GM12878 (cell line): ENCODE results near the gene SLC2A9.

Source experiments
- BRCA1 ChIP-seq: IDR thresholded peaks from 2 replicates; pipeline ENCODE4 v1.6.1; 2011; ENCODE audit warnings: low read depth, low read length, improper control_type of control experiment
- CBX5 ChIP-seq: sonication (generic); IDR thresholded peaks from 2 replicates; pipeline ENCODE4 v1.6.1; 2016; ENCODE audit warnings: low read depth, moderate library complexity, mild to moderate bottlenecking, inconsistent platforms
- CHD1 ChIP-seq: IDR thresholded peaks from 2 replicates; pipeline ENCODE4 v1.6.1; 2012; ENCODE audit warnings: low read depth, low read length, improper control_type of control experiment
- POLR2AphosphoS2 ChIP-seq: IDR thresholded peaks from 2 replicates; pipeline ENCODE4 v1.6.1; 2011; ENCODE audit warnings: low read depth, mild to moderate bottlenecking, low read length, improper control_type of control experiment, moderate library complexity
- TF ChIP-seq, protein P1 (sequence below), 3 experiments: IDR thresholded peaks in 2 of 3; conservative IDR thresholded peaks in 1 of 3; 2 replicates each; pipeline ENCODE4 v1.5.1; 2011; ENCODE audit warnings: low read depth in 3 of 3, low read length in 3 of 3, mild to moderate bottlenecking in 3 of 3, control low read depth in 2 of 3, moderate library complexity in 2 of 3, inconsistent platforms in 1 of 3, mixed read lengths in 1 of 3; ENCODE audit not compliant: control insufficient read depth in 2 of 3, insufficient read depth in 1 of 3; ENCODE audit errors: extremely low read depth in 1 of 3

DNA sequence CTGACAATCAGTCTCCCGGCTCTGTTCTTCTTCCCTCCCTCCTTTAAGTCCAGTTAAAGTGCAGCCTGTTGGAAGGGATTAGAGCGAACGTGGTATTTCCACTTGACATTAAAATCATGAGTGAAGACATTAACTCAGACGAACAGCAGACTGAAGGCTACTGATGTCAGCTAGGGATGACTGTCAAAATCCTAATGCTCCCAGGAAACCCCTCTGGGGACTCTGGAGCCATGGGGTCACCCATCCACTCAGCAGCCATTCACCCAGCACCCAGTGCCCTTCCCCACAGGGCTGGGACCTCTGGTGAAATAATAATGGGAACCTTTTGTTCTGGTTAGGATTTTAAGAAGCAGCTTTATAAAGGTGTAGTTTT, 126.0 kb downstream of the SLC2A9 start:
- TF ChIP-seq POLR2AphosphoS2 (no peak), BRCA1 (no peak), CBX5 (no peak), CHD1 (no peak)
- TF ChIP-seq, protein P1, sequence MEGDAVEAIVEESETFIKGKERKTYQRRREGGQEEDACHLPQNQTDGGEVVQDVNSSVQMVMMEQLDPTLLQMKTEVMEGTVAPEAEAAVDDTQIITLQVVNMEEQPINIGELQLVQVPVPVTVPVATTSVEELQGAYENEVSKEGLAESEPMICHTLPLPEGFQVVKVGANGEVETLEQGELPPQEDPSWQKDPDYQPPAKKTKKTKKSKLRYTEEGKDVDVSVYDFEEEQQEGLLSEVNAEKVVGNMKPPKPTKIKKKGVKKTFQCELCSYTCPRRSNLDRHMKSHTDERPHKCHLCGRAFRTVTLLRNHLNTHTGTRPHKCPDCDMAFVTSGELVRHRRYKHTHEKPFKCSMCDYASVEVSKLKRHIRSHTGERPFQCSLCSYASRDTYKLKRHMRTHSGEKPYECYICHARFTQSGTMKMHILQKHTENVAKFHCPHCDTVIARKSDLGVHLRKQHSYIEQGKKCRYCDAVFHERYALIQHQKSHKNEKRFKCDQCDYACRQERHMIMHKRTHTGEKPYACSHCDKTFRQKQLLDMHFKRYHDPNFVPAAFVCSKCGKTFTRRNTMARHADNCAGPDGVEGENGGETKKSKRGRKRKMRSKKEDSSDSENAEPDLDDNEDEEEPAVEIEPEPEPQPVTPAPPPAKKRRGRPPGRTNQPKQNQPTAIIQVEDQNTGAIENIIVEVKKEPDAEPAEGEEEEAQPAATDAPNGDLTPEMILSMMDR (IDR thresholded peaks at IDR 0.05 in 2 of 3, conservative IDR thresholded peaks at IDR 0.05 in 1 of 3; ENCODE audit: control insufficient read depth in 2 of 3, extremely low read depth in 1 of 3, insufficient read depth in 1 of 3, low read depth in 3 of 3, low read length in 3 of 3): no peak
